ENCODE data around the gene TMEM62. TPM values are rescaled to one million over a fixed set of nuclear protein-coding genes. Genes with fewer than 3 reads are reported as not detected.

Gene TMEM62
- total RNA-seq, 1 donor from 2014 or later = 5.1 TPM

GRCh38 chr15:43187544-43188155 is 54.3 kb downstream of the TMEM62 start:
- H3K36me3 Mint-ChIP-seq (ENCODE audit: low read depth, unreplicated experiment) = peaks cover 3% of the 10 kb centered on the region
- TF ChIP-seq, protein P1, sequence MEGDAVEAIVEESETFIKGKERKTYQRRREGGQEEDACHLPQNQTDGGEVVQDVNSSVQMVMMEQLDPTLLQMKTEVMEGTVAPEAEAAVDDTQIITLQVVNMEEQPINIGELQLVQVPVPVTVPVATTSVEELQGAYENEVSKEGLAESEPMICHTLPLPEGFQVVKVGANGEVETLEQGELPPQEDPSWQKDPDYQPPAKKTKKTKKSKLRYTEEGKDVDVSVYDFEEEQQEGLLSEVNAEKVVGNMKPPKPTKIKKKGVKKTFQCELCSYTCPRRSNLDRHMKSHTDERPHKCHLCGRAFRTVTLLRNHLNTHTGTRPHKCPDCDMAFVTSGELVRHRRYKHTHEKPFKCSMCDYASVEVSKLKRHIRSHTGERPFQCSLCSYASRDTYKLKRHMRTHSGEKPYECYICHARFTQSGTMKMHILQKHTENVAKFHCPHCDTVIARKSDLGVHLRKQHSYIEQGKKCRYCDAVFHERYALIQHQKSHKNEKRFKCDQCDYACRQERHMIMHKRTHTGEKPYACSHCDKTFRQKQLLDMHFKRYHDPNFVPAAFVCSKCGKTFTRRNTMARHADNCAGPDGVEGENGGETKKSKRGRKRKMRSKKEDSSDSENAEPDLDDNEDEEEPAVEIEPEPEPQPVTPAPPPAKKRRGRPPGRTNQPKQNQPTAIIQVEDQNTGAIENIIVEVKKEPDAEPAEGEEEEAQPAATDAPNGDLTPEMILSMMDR (IDR thresholded peaks at IDR 0.05; ENCODE audit: unreplicated experiment) = peak; percentile 55
- H3K27me3 Mint-ChIP-seq (ENCODE audit: unreplicated experiment) = peaks cover 3% of the 10 kb centered on the region
- no peak overlapping the region for H3K27ac Mint-ChIP-seq (ENCODE audit: unreplicated experiment)
- H3K4me1 Mint-ChIP-seq (ENCODE audit: unreplicated experiment) = peaks cover 4% of the 10 kb centered on the region
- H3K4me3 Mint-ChIP-seq (ENCODE audit: unreplicated experiment) = no peak overlapping the region
- H3K9me3 Mint-ChIP-seq (ENCODE audit: unreplicated experiment) = no peaks in the 10 kb centered on the region
- DNase-seq (ENCODE audit: low spot score) = no peak

- Mint-ChIP-seq H3K4me1 (ENCODE audit: unreplicated experiment) (peaks cover 4% of the 10 kb centered on the region), H3K4me3 (ENCODE audit: unreplicated experiment) (no peak overlapping the region), H3K27me3 (ENCODE audit: unreplicated experiment) (peaks cover 3% of the 10 kb centered on the region), H3K9me3 (ENCODE audit: unreplicated experiment) (no peaks in the 10 kb centered on the region), H3K36me3 (ENCODE audit: low read depth, unreplicated experiment) (peaks cover 7% of the 10 kb centered on the region), H3K27ac (ENCODE audit: unreplicated experiment) (no peak overlapping the region)
- no peak for DNase-seq (ENCODE audit: low spot score)
- TF ChIP-seq, protein P1 (IDR thresholded peaks at IDR 0.05; ENCODE audit: unreplicated experiment) = no peak
Observed at GRCh38 chr15:43189296-43189695, 55.9 kb downstream of the TMEM62 start.

GRCh38 chr15:43190178-43190577 is 56.8 kb downstream of the TMEM62 start:
- no peak for DNase-seq (ENCODE audit: low spot score)
- TF ChIP-seq, protein P1 (IDR thresholded peaks at IDR 0.05; ENCODE audit: unreplicated experiment) = no peak
- Mint-ChIP-seq H3K27ac (ENCODE audit: unreplicated experiment) (no peak overlapping the region), H3K4me3 (ENCODE audit: unreplicated experiment) (no peak overlapping the region), H3K4me1 (ENCODE audit: unreplicated experiment) (peaks cover 4% of the 10 kb centered on the region), H3K36me3 (ENCODE audit: low read depth, unreplicated experiment) (peaks cover 7% of the 10 kb centered on the region), H3K9me3 (ENCODE audit: unreplicated experiment) (no peaks in the 10 kb centered on the region), H3K27me3 (ENCODE audit: unreplicated experiment) (peaks cover 3% of the 10 kb centered on the region)

- no peaks in the 10 kb centered on the region for H3K9me3 Mint-ChIP-seq (ENCODE audit: unreplicated experiment)
- H3K4me3 Mint-ChIP-seq (ENCODE audit: unreplicated experiment) = no peak overlapping the region
- peaks cover 25% of the 10 kb centered on the region for H3K36me3 Mint-ChIP-seq (ENCODE audit: low read depth, unreplicated experiment)
- H3K27ac Mint-ChIP-seq (ENCODE audit: unreplicated experiment) = no peak overlapping the region
- DNase-seq (ENCODE audit: low spot score) = no peak
- H3K27me3 Mint-ChIP-seq (ENCODE audit: unreplicated experiment) = no peaks in the 10 kb centered on the region
- H3K4me1 Mint-ChIP-seq (ENCODE audit: unreplicated experiment) = no peaks in the 10 kb centered on the region
- TF ChIP-seq, protein P1 (IDR thresholded peaks at IDR 0.05; ENCODE audit: unreplicated experiment) = no peak
Observed at GRCh38 chr15:43193710-43194109, 60.3 kb downstream of the TMEM62 start.

DNA sequence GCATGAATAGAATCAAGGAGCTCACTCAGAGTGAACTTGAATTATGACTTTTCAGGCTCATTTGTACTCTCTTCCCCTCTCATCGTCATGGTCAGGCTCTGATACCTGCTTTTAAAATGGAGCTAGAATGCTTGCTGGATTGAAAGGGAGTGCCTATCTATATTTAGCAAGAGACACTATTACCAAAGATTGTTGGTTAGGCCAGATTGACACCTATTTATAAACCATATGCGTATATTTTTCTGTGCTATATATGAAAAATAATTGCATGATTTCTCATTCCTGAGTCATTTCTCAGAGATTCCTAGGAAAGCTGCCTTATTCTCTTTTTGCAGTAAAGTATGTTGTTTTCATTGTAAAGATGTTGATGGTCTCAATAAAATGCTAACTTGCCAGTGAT is 61.4 kb downstream of the TMEM62 start:
- no peak for DNase-seq (ENCODE audit: low spot score)
- no peak overlapping the region for H3K4me3 Mint-ChIP-seq (ENCODE audit: unreplicated experiment)
- peaks cover 25% of the 10 kb centered on the region for H3K36me3 Mint-ChIP-seq (ENCODE audit: low read depth, unreplicated experiment)
- TF ChIP-seq, protein P1 (IDR thresholded peaks at IDR 0.05; ENCODE audit: unreplicated experiment) = no peak
- H3K27me3 Mint-ChIP-seq (ENCODE audit: unreplicated experiment) = no peaks in the 10 kb centered on the region
- H3K4me1 Mint-ChIP-seq (ENCODE audit: unreplicated experiment) = no peaks in the 10 kb centered on the region
- H3K9me3 Mint-ChIP-seq (ENCODE audit: unreplicated experiment) = no peaks in the 10 kb centered on the region
- no peak overlapping the region for H3K27ac Mint-ChIP-seq (ENCODE audit: unreplicated experiment)

All from endothelial cell (in vitro differentiated cells).